ENCODE results near the gene SIRT3. TPM values are rescaled to one million over a fixed set of nuclear protein-coding genes. Genes with fewer than 3 reads are reported as not detected.

Gene SIRT3
- polyA plus RNA-seq, 1 experiment, result 22.2 TPM

DNA sequence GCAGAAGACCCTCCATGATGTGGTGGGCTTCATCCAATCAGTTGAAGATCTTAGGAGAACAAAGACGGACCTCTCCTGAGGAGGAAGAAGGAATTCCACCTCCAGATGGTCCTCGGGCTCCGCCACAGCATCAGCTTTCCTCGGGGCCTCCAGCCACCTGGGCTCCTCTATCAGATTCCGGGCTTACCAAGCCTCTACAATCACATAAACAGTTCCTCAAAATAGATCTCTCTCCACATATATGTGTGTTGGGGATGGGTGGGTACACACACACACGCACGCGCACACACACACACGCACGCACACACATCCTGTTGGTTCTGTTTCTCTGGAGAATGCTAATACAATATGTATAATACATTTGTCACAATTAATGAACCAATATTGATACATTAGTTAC is 23.3 kb upstream of the SIRT3 start:
- ChIA-PET CTCF (interaction anchor here (5.1 kb wide), 1 partner anchor 8 kb away, joined by 38 read pairs; no protein-coding TSS in a partner anchor), POLR2A (no interaction called here)
- no peak for TF ChIP-seq CTCF (IDR thresholded peaks at IDR 0.05; ENCODE audit: insufficient read depth, low read depth, low read length)
- no peak overlapping the region for H3K4me3 ChIP-seq (ENCODE audit: low read depth, low read length)
- no peaks in the 10 kb centered on the region for H3K36me3 ChIP-seq (ENCODE audit: control insufficient read depth, insufficient read depth, low read length)
- H3K27me3 ChIP-seq (ENCODE audit: control insufficient read depth, insufficient read depth, low read length), result peaks cover 4% of the 10 kb centered on the region
- no peak for DNase-seq (ENCODE audit: low read depth)

GRCh38 chr11:257766-258493 is 21.8 kb upstream of the SIRT3 start:
- H3K36me3 ChIP-seq (ENCODE audit: control insufficient read depth, insufficient read depth, low read length), result peaks cover 7% of the 10 kb centered on the region
- no peak overlapping the region for H3K4me3 ChIP-seq (ENCODE audit: low read depth, low read length)
- ChIA-PET POLR2A (interaction anchor here (0.7 kb wide), 1 partner anchor 311 kb away, joined by 16 read pairs; no protein-coding TSS in a partner anchor), CTCF (interaction anchor here (0.5 to 5.1 kb wide), 2 partner anchors 6 to 105 kb away, joined by 5 to 38 read pairs; no protein-coding TSS in a partner anchor)
- H3K27me3 ChIP-seq (ENCODE audit: control insufficient read depth, insufficient read depth, low read length), result peaks cover 4% of the 10 kb centered on the region
- TF ChIP-seq CTCF (IDR thresholded peaks at IDR 0.05; ENCODE audit: insufficient read depth, low read depth, low read length), result no peak
- no peak for DNase-seq (ENCODE audit: low read depth)

GRCh38 chr11:256952-257737 is 21.0 kb upstream of the SIRT3 start:
- no peak for TF ChIP-seq CTCF (IDR thresholded peaks at IDR 0.05; ENCODE audit: insufficient read depth, low read depth, low read length)
- POLR2A ChIA-PET, result no interaction called here
- peaks cover 4% of the 10 kb centered on the region for H3K27me3 ChIP-seq (ENCODE audit: control insufficient read depth, insufficient read depth, low read length)
- CTCF ChIA-PET, result interaction anchor here (0.5 kb wide), 1 partner anchor 106 kb away, joined by 5 read pairs; no protein-coding TSS in a partner anchor
- H3K36me3 ChIP-seq (ENCODE audit: control insufficient read depth, insufficient read depth, low read length), result peaks cover 11% of the 10 kb centered on the region
- DNase-seq (ENCODE audit: low read depth), result no peak
- H3K4me3 ChIP-seq (ENCODE audit: low read depth, low read length), result no peak overlapping the region

DNA sequence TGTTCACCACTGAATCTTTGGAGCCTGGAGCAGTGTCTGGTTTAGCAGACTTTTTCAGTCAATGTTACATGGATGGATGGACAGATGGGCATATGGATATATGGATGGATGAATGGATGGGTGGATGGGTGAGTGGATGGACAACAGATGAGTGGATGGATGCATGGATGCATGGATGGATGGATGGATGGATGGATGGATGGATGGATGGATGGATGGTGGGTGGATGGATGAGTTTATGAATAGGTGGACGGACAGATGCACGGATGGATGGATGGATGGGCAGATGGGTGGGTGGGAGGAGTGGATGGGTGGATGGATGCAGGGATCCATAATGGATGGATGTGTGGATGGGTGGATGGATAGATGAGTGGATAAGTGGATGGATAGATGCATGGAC is 19.7 kb upstream of the SIRT3 start:
- ChIA-PET CTCF (interaction anchor here (0.7 kb wide), 1 partner anchor 52 kb away, joined by 3 read pairs; the partner anchor contains the start of gene IFITM2), POLR2A (no interaction called here)
- H3K27me3 ChIP-seq (ENCODE audit: control insufficient read depth, insufficient read depth, low read length), result peaks cover 3% of the 10 kb centered on the region
- peaks cover 15% of the 10 kb centered on the region for H3K36me3 ChIP-seq (ENCODE audit: control insufficient read depth, insufficient read depth, low read length)
- DNase-seq (ENCODE audit: low read depth), result no peak
- TF ChIP-seq CTCF (IDR thresholded peaks at IDR 0.05; ENCODE audit: insufficient read depth, low read depth, low read length), result no peak
- no peak overlapping the region for H3K4me3 ChIP-seq (ENCODE audit: low read depth, low read length)

- no peak for DNase-seq (ENCODE audit: low read depth)
- ChIA-PET CTCF (interaction anchor here (0.7 to 0.9 kb wide), 2 partner anchors 12 to 52 kb away, joined by 3 read pairs; partner anchors contain the start of gene IFITM2), POLR2A (no interaction called here)
- TF ChIP-seq CTCF (IDR thresholded peaks at IDR 0.05; ENCODE audit: insufficient read depth, low read depth, low read length), result no peak
- Histone ChIP-seq H3K4me3 (ENCODE audit: low read depth, low read length) (no peak overlapping the region), H3K36me3 (ENCODE audit: control insufficient read depth, insufficient read depth, low read length) (peaks cover 17% of the 10 kb centered on the region), H3K27me3 (ENCODE audit: control insufficient read depth, insufficient read depth, low read length) (peaks cover 3% of the 10 kb centered on the region)
Observed at GRCh38 chr11:255176-255575, 19.0 kb upstream of the SIRT3 start.
